NCI-H2196 (cell line): ENCODE measurements around the gene KMT2B.
"Not testable (repeated sequence)": the region's sequence is repeated elsewhere in the genome, so short reads cannot be mapped to it uniquely, and the experiment has no call there.

ENCODE experiments used
- DNase-seq: peaks from one replicate; lab custom pipeline; 2025; ENCODE audit not compliant: unreplicated experiment; lab: John Stamatoyannopoulos, UW

KMT2B gene

GRCh38 chr19:35756377-35757230, 38.8 kb downstream of the KMT2B start, which contains the start of gene HSPB6:
Gene HSPB6 (minus strand): TSS chr19:35757029. CDS start chr19:35757008, 21 bp downstream.
- DNase-seq, result no peak

GRCh38 chr19:35757231-35757748, 39.5 kb downstream of the KMT2B start:
- DNase-seq, result peak; percentile 69

- peak; percentile 98 for DNase-seq
Measured at GRCh38 chr19:35757749-35758608, 40.2 kb downstream of the KMT2B start, which contains the start of gene PROSER3. Gene PROSER3 (plus strand): TSS chr19:35758176. CDS start chr19:35758216, 40 bp downstream.

- no peak for DNase-seq
Measured at GRCh38 chr19:35759697-35760096, 41.9 kb downstream of the KMT2B start.

- DNase-seq, result no peak
Measured at GRCh38 chr19:35760711-35761349, 43.0 kb downstream of the KMT2B start.

- no peak for DNase-seq
Measured at GRCh38 chr19:35764432-35765315, 46.9 kb downstream of the KMT2B start.

GRCh38 chr19:35766571-35767104, 48.8 kb downstream of the KMT2B start:
- no peak for DNase-seq

GRCh38 chr19:35767288-35768081, 49.7 kb downstream of the KMT2B start:
- DNase-seq, result no peak

GRCh38 chr19:35768082-35768421, 50.2 kb downstream of the KMT2B start:
- no peak for DNase-seq

GRCh38 chr19:35772362-35772761, 54.6 kb downstream of the KMT2B start:
- not testable (repeated sequence) for DNase-seq

GRCh38 chr19:35773020-35773806, 55.4 kb downstream of the KMT2B start:
- DNase-seq, result no peak

GRCh38 chr19:35774274-35775045, 56.7 kb downstream of the KMT2B start:
- no peak for DNase-seq

- DNase-seq, result no peak
Measured at GRCh38 chr19:35775046-35775297, 57.2 kb downstream of the KMT2B start.

GRCh38 chr19:35775298-35776101, 57.7 kb downstream of the KMT2B start, which contains the start of gene ARHGAP33:
Gene ARHGAP33 (plus strand): TSS chr19:35775564. CDS start chr19:35775659, 95 bp downstream.
- peak; percentile 99 for DNase-seq

- no peak for DNase-seq
Measured at GRCh38 chr19:35776102-35776788, 58.4 kb downstream of the KMT2B start.
